IgD-negative memory B cell (primary cell): ENCODE results near the gene FAT3. TPM values are rescaled to one million over a fixed set of nuclear protein-coding genes. Genes with fewer than 3 reads are reported as not detected.

Source experiments
- H3K27ac Mint-ChIP-seq, 3 donors: one replicate each; pipeline ENCODE4 v1.8.0; 2020 to 2022; ENCODE audit warnings: mild to moderate bottlenecking in 3 of 3, mixed read lengths in 3 of 3, moderate library complexity in 1 of 3
- H3K27me3 Mint-ChIP-seq: one replicate; pipeline ENCODE4 v1.8.0; 2021; ENCODE audit warnings: mixed read lengths
- H3K36me3 Mint-ChIP-seq: one replicate; pipeline ENCODE4 v1.8.0; 2020; ENCODE audit warnings: mild to moderate bottlenecking, mixed read lengths
- H3K4me1 Mint-ChIP-seq, 3 donors: one replicate each; pipeline ENCODE4 v1.8.0; 2020 to 2022; ENCODE audit warnings: mixed read lengths in 3 of 3, mild to moderate bottlenecking in 1 of 3
- H3K4me3 Mint-ChIP-seq, 4 donors: one replicate each; pipeline ENCODE4 v1.8.0; 2020 to 2022; ENCODE audit warnings: mild to moderate bottlenecking in 4 of 4, mixed read lengths in 4 of 4, moderate library complexity in 3 of 4
- H3K9me3 Mint-ChIP-seq, 3 donors: one replicate each; pipeline ENCODE4 v1.8.0; 2020 to 2021; ENCODE audit warnings: mixed read lengths in 3 of 3, mild to moderate bottlenecking in 1 of 3
- polyA plus RNA-seq: library from polyadenylated mRNA; unstranded; fragments of 300-500 nt; fragmentation: Illumina TruSeq; gene quantifications from one replicate; pipeline ENCODE4 v1.2.3, GENCODE V29; 2021

The FAT3 gene
- not detected for polyA plus RNA-seq

DNA sequence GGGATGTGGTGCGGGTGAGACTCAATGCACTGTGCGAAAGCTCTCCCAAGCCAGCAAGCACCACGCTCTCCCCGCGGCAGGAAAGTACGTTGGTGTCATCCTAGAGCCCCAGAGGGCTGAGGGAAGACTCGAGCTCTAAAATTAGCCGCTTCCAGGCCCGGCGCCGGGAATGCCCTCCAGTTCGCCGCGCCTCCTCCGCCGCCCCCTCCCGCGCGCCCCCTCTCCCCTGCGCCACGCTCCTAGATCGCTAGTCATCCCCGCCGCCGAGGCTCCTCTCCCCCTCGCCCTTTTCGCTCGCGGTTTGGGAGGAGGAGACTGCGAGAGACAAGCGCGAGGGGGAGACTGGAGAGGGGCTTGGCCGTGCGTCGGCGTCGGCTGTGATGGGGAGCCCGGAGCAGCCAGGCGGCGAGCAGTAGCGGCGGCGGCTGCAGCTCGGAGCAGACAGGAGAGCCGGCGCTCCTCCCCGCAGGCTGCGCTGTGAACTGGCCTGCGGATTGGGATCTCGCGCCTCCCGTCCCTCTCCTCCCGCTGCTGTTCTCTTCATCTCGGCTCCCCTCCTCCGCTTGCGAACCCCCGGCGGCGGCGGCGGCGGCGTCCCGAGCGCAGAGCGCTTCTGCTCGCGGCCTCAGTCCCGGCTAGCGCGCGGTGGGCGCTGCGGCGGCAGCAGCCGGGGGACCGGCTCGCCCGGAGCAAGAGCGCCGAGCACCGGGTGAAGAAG lies at the start of gene FAT3:
TSS of gene FAT3 (plus strand) at position 412 of the 718 bp plus-strand sequence. CDS start 127,295 bp downstream, outside the sequence.
- H3K36me3 Mint-ChIP-seq, result no peaks in the 10 kb centered on the region
- H3K4me3 Mint-ChIP-seq, result peak within 1 kb of the TSS in 1 of 4 donors; percentile 17
- H3K27ac Mint-ChIP-seq, result peak within 1 kb of the TSS in 1 of 3 donors; percentile 35
- peaks cover 0 to 20% (median 5%) of the 10 kb centered on the region in 3 donors for H3K9me3 Mint-ChIP-seq
- H3K27me3 Mint-ChIP-seq, result peaks cover 28% of the 10 kb centered on the region
- H3K4me1 Mint-ChIP-seq, result no peaks in the 10 kb centered on the region

DNA sequence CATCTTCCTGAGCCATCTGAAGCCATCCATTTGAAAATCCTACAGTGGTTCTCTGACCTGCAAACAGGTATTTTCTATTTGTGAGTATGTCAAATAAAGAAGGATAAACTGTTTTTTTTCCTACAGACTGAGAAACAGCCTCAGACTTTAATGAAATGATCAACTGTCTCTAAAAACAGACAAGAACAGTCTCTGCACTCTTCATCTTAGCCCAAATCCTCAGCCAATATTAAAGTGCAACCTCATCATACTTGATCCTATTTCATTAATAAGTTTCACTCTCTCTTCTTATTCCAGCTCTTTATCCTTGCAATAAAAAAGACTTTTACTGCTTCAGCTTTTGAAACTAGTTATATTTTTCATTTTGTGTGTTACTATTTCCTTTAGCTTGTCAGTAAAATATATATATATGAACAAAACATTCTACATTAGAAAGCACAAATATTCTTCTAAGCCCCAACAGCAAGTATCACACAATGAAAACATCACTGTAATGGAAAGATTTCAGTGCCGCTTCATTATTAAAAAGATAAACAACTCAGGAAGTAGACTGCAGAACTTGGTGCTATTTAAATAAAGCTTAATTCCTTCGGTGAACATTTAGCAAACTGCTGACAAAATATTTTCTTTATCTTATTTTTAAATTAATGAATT lies 45.5 kb upstream of the FAT3 start:
- Mint-ChIP-seq H3K27ac (no peak overlapping the region), H3K4me3 (no peak overlapping the region), H3K9me3 (peaks cover 0 to 2% (median 0%) of the 10 kb centered on the region in 3 donors), H3K27me3 (no peaks in the 10 kb centered on the region), H3K36me3 (no peaks in the 10 kb centered on the region), H3K4me1 (no peaks in the 10 kb centered on the region)

DNA sequence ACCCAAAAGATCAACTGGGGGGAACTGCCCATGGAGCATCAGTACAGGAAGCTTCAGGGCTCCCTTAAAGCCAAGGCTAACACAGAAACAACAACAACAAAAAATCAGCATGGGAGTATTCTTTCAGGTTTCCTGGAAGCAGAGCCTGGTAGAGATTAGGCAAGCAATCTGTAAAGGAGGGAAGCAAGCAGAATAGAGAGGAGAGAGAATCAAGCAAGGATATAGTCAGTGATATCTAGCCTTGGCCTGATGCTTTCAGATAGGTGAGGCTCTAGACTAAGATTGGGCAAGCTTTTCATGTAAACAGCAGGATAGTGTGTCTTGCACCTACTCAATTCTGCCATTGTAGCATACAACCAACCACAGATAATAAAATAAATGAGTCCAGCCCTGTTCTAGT lies 44.4 kb upstream of the FAT3 start:
- no peaks in the 10 kb centered on the region for H3K27me3 Mint-ChIP-seq
- no peaks in the 10 kb centered on the region for H3K4me1 Mint-ChIP-seq
- H3K9me3 Mint-ChIP-seq, result peaks cover 0 to 4% (median 0%) of the 10 kb centered on the region in 3 donors
- no peaks in the 10 kb centered on the region for H3K36me3 Mint-ChIP-seq
- peak overlapping the region in 1 of 4 donors; percentile 30 for H3K4me3 Mint-ChIP-seq
- H3K27ac Mint-ChIP-seq, result no peak overlapping the region

DNA sequence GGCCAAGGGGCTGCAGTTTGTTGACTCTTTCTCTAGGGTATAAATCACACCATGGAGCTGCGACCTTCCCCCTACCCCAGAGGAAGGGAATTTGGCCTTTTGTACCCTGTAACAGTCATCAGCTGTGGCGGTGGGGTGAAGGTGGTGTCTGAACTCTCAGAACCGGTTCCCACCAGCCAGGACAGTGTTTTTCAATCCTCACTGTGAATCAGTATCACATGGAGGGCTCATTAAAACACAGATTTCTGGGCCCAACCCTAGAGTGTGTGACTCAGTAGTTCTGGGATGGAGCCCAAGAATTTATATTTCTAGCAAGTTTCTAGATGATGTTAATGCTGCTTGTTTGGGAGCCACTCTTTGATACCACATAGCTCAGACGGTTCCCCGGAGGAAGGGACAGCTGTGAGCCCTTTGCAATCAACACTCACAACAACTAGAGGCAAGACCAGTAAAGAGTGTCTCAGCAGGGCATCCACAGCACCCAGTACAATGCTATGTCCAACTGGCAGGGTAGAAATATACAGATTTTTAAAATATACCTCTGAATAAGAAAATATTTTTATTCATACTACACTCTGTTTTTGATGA lies 43.9 kb upstream of the FAT3 start:
- Mint-ChIP-seq H3K27ac (no peak overlapping the region), H3K36me3 (no peaks in the 10 kb centered on the region), H3K9me3 (peaks cover 0 to 4% (median 0%) of the 10 kb centered on the region in 3 donors), H3K27me3 (no peaks in the 10 kb centered on the region), H3K4me3 (no peak overlapping the region), H3K4me1 (no peaks in the 10 kb centered on the region)

DNA sequence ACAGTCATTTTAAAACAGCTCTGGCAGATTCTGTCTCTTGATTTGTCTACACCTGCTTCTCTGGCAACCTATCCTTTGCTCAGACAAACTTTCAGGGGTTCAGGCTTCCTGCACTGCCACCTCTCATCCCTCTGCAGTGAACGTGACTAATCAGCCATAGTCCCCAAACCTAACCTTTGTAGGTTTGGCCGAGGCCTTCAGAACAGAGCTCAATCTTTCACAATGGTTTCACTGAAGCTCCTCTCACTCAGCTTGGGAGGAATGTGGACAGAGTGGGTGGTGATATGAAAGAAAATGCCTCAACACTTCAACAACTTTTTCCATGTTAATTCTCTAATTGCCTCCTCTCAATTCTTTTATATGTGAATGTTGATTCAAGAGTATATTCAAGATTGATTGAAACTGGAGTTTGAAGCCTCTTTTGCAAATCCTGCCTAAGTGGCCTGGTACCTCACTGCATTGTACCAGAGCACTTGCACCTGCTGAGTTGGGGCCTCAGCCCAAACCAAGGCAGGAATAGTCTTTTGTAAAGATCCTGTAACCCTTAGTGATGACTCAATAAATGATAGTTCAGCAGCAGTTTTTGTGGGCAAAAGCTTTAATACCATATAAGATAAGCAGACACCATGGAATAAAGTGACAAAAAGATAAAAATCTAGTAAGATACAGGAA lies 33.9 kb upstream of the FAT3 start:
- Mint-ChIP-seq H3K4me1 (no peaks in the 10 kb centered on the region), H3K36me3 (peaks cover 2% of the 10 kb centered on the region), H3K27ac (no peak overlapping the region), H3K4me3 (no peak overlapping the region), H3K27me3 (no peaks in the 10 kb centered on the region), H3K9me3 (peaks cover 0 to 12% (median 2%) of the 10 kb centered on the region in 3 donors)

DNA sequence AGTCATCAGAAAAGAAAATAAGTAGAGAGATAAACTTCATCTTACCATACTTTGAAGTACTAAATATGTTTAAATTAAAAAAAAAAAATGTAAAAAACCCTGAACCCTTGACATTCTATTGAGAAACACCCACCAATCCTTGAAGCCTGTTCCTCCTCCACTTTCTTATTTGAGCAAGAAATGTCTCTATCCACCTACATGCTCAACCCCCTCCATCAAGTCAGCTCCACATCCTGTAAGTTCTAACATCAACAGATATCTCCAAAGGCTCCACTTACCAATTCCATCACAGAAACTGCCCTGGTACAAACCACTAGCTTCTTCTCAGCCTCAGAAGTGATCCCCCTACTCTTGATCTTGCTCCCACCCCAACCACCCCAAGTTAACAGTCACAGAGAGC lies 32.5 kb upstream of the FAT3 start:
- H3K4me1 Mint-ChIP-seq, result no peaks in the 10 kb centered on the region
- peaks cover 0 to 12% (median 2%) of the 10 kb centered on the region in 3 donors for H3K9me3 Mint-ChIP-seq
- H3K27ac Mint-ChIP-seq, result no peak overlapping the region
- no peak overlapping the region for H3K4me3 Mint-ChIP-seq
- H3K27me3 Mint-ChIP-seq, result no peaks in the 10 kb centered on the region
- H3K36me3 Mint-ChIP-seq, result peaks cover 2% of the 10 kb centered on the region

DNA sequence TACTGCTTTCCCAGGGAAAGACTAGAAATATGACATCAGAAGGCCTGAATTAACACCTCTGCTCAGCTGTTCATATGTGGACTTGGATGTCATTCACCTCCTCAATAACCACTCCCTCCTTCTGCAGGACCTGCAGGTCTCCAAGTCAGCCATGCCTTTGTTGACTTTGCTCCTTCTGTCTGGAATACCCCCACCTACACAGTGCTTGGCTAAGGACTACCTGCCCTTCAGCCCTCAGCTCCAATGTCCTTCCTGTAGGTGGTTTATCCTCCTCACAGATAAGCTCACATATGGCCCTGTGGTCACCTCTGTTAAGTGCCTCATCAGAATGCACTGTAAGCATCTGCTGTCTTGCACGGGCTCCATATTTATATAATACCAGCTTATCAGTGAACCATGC lies 26.4 kb upstream of the FAT3 start:
- Mint-ChIP-seq H3K36me3 (no peaks in the 10 kb centered on the region), H3K27me3 (no peaks in the 10 kb centered on the region), H3K4me3 (no peak overlapping the region), H3K27ac (no peak overlapping the region), H3K9me3 (peaks cover 0 to 10% (median 0%) of the 10 kb centered on the region in 3 donors), H3K4me1 (no peaks in the 10 kb centered on the region)

DNA sequence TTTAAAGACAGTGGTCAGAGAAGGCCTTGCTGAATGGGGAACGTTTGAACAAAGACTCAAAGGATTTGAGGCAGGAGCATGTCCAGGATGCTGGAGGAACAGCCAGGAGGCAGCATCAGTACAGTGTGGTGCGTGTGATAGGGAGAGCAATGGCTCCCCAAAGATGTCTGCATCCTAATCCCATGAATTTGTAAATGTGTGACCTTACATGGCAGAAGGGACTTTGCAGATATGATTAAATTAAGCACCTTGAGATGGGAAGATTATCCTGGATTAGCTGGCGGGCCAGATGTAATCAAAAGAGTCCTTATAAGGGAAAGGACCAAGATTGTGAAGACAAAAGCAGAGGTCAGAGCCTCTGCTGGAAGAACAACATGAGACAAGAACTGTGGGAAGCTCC lies 24.6 kb upstream of the FAT3 start:
- peaks cover 0 to 10% (median 3%) of the 10 kb centered on the region in 3 donors for H3K9me3 Mint-ChIP-seq
- no peak overlapping the region for H3K4me3 Mint-ChIP-seq
- no peaks in the 10 kb centered on the region for H3K27me3 Mint-ChIP-seq
- no peaks in the 10 kb centered on the region for H3K36me3 Mint-ChIP-seq
- H3K4me1 Mint-ChIP-seq, result no peaks in the 10 kb centered on the region
- no peak overlapping the region for H3K27ac Mint-ChIP-seq

DNA sequence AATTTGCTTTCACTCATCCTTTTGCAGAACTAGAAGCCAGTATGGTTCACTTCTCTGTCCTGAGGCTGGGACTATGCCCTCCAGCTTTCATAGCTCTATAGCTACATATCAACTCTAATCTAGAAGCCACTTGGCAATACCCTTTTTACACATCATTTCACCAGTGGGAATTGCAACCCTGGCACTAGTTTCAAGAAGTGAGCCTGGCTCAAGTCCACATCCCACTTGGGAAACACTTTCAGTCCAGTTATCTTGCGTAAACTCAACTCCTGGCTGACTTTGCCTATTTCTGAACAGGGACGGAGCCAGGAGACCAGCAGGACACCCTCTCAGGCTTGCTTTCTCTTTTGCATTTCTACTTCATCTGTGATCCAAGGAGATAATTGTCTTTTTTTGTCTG lies 19.9 kb upstream of the FAT3 start:
- Mint-ChIP-seq H3K4me1 (no peaks in the 10 kb centered on the region), H3K9me3 (peaks cover 3 to 9% (median 3%) of the 10 kb centered on the region in 3 donors), H3K36me3 (no peaks in the 10 kb centered on the region), H3K4me3 (no peak overlapping the region), H3K27ac (peak overlapping the region in 1 of 3 donors; percentile 73), H3K27me3 (no peaks in the 10 kb centered on the region)

DNA sequence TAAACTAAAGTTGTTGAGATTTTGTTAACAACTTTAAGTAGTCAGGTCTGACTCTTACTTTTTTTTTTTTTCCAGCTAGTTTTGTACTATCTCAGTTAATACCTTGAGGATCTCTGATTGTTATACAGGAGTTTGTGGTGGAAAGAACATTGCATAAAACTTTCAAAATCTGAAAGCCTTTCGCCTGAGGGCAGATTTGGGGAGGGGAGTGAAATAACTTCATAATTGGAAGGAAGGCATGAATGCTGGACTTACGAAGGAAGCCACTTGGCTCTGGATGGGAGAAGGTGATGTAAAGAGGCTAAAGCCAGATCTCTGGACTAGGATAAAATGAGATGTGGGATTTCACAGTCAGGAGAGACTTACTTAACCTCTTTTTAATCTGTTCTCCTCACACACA lies 18.2 kb upstream of the FAT3 start:
- H3K27me3 Mint-ChIP-seq, result no peaks in the 10 kb centered on the region
- no peaks in the 10 kb centered on the region for H3K4me1 Mint-ChIP-seq
- H3K4me3 Mint-ChIP-seq, result no peak overlapping the region
- H3K36me3 Mint-ChIP-seq, result no peaks in the 10 kb centered on the region
- peaks cover 0 to 5% (median 3%) of the 10 kb centered on the region in 3 donors for H3K9me3 Mint-ChIP-seq
- H3K27ac Mint-ChIP-seq, result no peak overlapping the region

DNA sequence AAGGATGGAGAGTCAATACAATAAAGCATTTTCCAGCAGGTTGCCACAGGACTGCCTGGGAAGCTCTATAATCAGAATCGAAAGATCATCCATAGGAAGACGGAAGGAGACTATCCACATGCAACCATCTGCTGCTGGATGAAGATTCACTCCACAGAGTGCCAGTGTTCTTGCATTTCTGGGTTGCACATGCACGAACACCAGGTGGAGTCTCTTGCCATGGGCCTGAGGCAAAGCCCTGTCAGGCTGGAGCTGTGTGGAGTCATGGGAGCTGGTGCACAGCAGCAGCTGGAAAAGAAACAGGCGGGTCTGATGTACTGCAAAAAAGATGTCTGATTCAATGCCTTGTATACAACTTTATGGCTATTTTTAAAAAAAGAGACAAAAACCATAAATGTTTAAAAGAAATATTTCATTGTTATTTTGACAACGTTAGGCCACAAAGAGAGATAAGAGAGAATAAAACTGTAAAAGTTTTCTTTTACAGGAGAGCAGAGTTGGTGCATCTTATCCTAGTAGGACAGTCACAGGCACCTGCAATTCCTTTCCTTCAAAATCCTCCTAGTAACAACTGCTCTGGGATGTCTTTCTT lies 12.9 kb upstream of the FAT3 start:
- Mint-ChIP-seq H3K9me3 (peaks cover 0 to 8% (median 0%) of the 10 kb centered on the region in 3 donors), H3K27ac (no peak overlapping the region), H3K4me3 (no peak overlapping the region), H3K36me3 (no peaks in the 10 kb centered on the region), H3K27me3 (peaks cover 2% of the 10 kb centered on the region), H3K4me1 (no peaks in the 10 kb centered on the region)

DNA sequence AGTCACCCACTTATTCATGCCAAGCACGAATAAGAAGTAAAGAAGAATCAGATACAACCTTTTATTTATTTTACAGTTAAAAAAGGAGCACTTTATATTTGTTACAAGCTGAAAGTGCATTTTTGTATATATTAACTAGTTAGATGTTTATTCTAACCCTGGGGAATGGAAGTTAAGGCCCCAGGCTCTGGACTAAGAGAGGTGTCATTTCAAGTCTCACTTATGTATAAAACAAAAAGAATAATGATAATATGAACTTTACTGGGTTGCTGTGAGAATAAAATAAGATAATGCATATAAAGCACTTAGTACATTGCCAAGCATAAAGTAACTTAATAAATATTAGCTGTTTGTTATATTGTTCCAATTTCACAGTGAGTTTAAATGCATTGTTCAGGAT lies 12.1 kb upstream of the FAT3 start:
- H3K9me3 Mint-ChIP-seq, result peaks cover 0 to 8% (median 0%) of the 10 kb centered on the region in 3 donors
- no peaks in the 10 kb centered on the region for H3K4me1 Mint-ChIP-seq
- H3K27ac Mint-ChIP-seq, result no peak overlapping the region
- H3K4me3 Mint-ChIP-seq, result no peak overlapping the region
- H3K36me3 Mint-ChIP-seq, result no peaks in the 10 kb centered on the region
- peaks cover 2% of the 10 kb centered on the region for H3K27me3 Mint-ChIP-seq

DNA sequence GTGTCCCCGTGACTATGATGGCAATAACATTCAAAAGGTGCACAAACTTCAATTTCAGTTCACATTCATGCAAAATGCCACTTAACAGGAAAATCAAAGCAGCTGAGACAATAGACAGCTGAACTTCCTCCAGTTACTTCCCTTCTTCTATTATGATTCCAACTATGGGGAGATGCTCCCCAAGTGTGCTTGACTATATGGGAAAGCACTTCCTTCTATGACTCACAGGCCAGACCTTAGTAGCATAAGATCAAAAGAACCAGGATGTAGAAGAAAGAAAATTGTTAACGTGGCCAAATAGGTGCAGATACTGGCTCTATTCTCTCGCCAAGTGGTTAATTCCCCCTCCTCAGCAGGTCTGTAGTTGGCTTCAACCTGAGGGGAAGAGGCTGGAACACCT lies 7.8 kb upstream of the FAT3 start:
- H3K4me3 Mint-ChIP-seq, result no peak overlapping the region
- H3K36me3 Mint-ChIP-seq, result no peaks in the 10 kb centered on the region
- peaks cover 2% of the 10 kb centered on the region for H3K27me3 Mint-ChIP-seq

DNA sequence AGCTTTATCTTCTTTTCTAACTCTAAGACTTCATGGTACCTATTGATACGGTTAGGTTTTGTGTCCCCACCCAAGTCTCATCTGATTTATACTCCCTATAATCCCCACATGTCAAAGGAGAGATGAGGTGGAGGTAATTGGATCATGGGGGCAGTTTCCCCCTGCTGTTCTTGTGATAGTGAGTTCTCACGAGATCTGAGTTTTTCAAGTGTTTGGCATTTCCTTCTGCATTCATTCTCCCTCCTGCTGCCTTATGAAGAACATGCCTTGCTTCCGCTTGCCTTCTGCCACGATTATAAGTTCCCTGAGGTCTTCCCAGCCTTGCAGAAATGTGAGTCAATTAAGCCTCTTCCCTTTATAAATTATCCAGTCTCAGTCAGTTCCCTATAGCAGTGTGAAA lies 5.1 kb upstream of the FAT3 start:
- Mint-ChIP-seq H3K27ac (no peak overlapping the region), H3K4me3 (no peak overlapping the region), H3K4me1 (peaks cover 0 to 2% (median 0%) of the 10 kb centered on the region in 3 donors), H3K9me3 (peaks cover 0 to 13% (median 2%) of the 10 kb centered on the region in 3 donors), H3K27me3 (peaks cover 7% of the 10 kb centered on the region), H3K36me3 (no peaks in the 10 kb centered on the region)

More for the DNA sequence above, 7.8 kb upstream of the FAT3 start:
- Mint-ChIP-seq H3K27ac (no peak overlapping the region), H3K9me3 (peaks cover 0 to 9% (median 3%) of the 10 kb centered on the region in 3 donors), H3K4me1 (peaks cover 0 to 2% (median 0%) of the 10 kb centered on the region in 3 donors)

DNA sequence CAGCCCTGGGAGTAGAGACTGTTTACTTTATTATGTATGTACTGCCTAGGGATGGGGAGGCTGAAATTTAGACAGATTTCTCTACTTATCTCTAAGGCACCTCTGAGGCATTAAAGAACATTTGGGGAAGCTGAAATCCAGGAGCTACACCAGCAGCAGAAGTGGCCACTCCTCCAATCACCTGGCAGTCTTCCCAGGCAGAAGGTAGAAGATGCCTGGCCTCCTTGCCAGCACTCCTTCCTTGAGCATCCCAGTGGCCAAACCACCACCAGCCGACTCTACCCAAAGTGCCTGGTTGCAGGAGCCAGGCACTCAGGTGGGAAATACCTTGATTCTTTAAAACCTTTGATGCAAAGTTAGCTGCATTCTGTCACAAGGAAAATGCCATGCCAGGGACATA lies 1.9 kb upstream of the FAT3 start:
- Mint-ChIP-seq H3K36me3 (no peaks in the 10 kb centered on the region), H3K4me1 (peaks cover 0 to 2% (median 0%) of the 10 kb centered on the region in 3 donors), H3K27me3 (peaks cover 26% of the 10 kb centered on the region), H3K9me3 (peaks cover 0 to 16% (median 2%) of the 10 kb centered on the region in 3 donors), H3K27ac (no peak overlapping the region), H3K4me3 (no peak overlapping the region)
